OCI-LY1 (cell line): ENCODE measurements around the gene ZG16B.

Experiments used
- H2AFZ ChIP-seq: fragments of 200-600 bp; sonication (generic), shearing (Covaris generic); 2 replicates; pipeline ENCODE4 v1.6.0; 2014; ENCODE audit warnings: antibody characterized with exemption, mild to moderate bottlenecking, low read length
- H3F3A ChIP-seq: fragments of 200-600 bp; sonication (generic), shearing (Covaris generic); 2 replicates; pipeline ENCODE4 v1.6.0; 2014; ENCODE audit warnings: mild to moderate bottlenecking, antibody characterized with exemption, low read length, moderate library complexity; ENCODE audit not compliant: insufficient read depth
- H3K27ac ChIP-seq: fragments of 200-600 bp; sonication (generic); 2 replicates; pipeline ENCODE4 v1.5.1; 2014; ENCODE audit warnings: low read length, mixed run types, mild to moderate bottlenecking, low read depth; ENCODE audit not compliant: poor library complexity, severe bottlenecking
- H3K27me3 ChIP-seq: fragments of 200-600 bp; sonication (generic); 2 replicates; pipeline ENCODE4 v1.6.0; 2014; ENCODE audit warnings: antibody characterized with exemption, mild to moderate bottlenecking, low read length, moderate library complexity; ENCODE audit not compliant: insufficient read depth
- H3K36me3 ChIP-seq: fragments of 200-600 bp; sonication (generic); 2 replicates; pipeline ENCODE4 v1.6.1; 2014; ENCODE audit warnings: mild to moderate bottlenecking, antibody characterized with exemption, low read length, moderate library complexity, mixed read lengths; ENCODE audit not compliant: insufficient read depth
- H3K4me1 ChIP-seq: fragments of 200-600 bp; sonication (generic); 2 replicates; pipeline ENCODE4 v1.5.1; 2014; ENCODE audit warnings: mild to moderate bottlenecking, low read length, moderate library complexity; ENCODE audit not compliant: insufficient read depth, severe bottlenecking
- H3K4me2 ChIP-seq: fragments of 200-600 bp; sonication (generic), shearing (Covaris generic); 2 replicates; pipeline ENCODE4 v1.6.1; 2014; ENCODE audit warnings: low read length
- H3K4me3 ChIP-seq: fragments of 200-600 bp; sonication (generic); 2 replicates; pipeline ENCODE4 v1.5.1; 2014; ENCODE audit warnings: low read length, low read depth, mild to moderate bottlenecking, mixed read lengths; ENCODE audit not compliant: poor library complexity, severe bottlenecking
- H3K79me2 ChIP-seq: fragments of 200-600 bp; shearing (Covaris generic); 2 replicates; pipeline ENCODE4 v1.6.1; 2016; ENCODE audit warnings: mixed run types, low read length, mixed read lengths; ENCODE audit not compliant: insufficient read depth
- H3K9ac ChIP-seq: fragments of 200-600 bp; sonication (generic), shearing (Covaris generic); 2 replicates; pipeline ENCODE4 v1.6.1; 2014; ENCODE audit warnings: mild to moderate bottlenecking, low read length, mixed read lengths
- H3K9me2 ChIP-seq: fragments of 200-600 bp; sonication (generic), shearing (Covaris generic); 2 replicates; pipeline ENCODE4 v1.6.1; 2014; ENCODE audit warnings: low read depth, mild to moderate bottlenecking, low read length, mixed read lengths
- H3K9me3 ChIP-seq: fragments of 200-600 bp; shearing (Covaris generic); 2 replicates; pipeline ENCODE4 v1.6.1; 2014; ENCODE audit warnings: low read length, mixed read lengths
- H4K20me1 ChIP-seq: fragments of 200-600 bp; sonication (generic), shearing (Covaris generic); 2 replicates; pipeline ENCODE4 v1.6.0; 2016; ENCODE audit warnings: mild to moderate bottlenecking, low read length; ENCODE audit not compliant: insufficient read depth
- EZH2 ChIP-seq: fragments of 200-600 bp; sonication (generic), shearing (Covaris generic); IDR thresholded peaks from 2 replicates; pipeline ENCODE4 v1.8.0; 2017; ENCODE audit warnings: borderline replicate concordance, mixed run types, mild to moderate bottlenecking, antibody characterized with exemption, low read length, moderate library complexity, mixed read lengths
- TF ChIP-seq, protein P1 (sequence below): fragments of 200-600 bp; sonication (generic), shearing (Covaris generic); IDR thresholded peaks from 2 replicates; pipeline ENCODE4 v1.5.1; 2017; ENCODE audit warnings: mild to moderate bottlenecking, antibody characterized with exemption, low read length, moderate library complexity, mixed read lengths

The ZG16B gene

DNA sequence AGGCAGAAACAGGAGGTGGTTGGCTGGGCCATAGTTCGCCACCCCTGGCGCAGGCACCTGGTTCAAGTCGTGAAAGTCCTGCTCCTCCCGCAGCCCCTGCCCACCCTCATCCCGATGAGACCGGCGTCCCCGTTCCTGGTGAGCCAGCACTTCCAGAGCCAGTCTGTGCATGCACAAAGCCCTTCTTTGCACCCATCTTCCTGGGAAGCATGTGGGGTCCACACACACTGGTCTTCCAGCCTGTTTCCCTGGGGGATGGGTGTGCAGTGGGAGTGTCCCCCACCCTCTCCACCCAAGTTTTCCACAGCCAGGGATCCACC, 1.6 kb upstream of the ZG16B start:
- no peaks in the 10 kb centered on the region for H3K9me3 ChIP-seq
- H3K36me3 ChIP-seq, result no peaks in the 10 kb centered on the region
- no peaks in the 10 kb centered on the region for H3K4me1 ChIP-seq
- no peak overlapping the region for H2AFZ ChIP-seq
- no peaks in the 10 kb centered on the region for H3K9me2 ChIP-seq
- H3K79me2 ChIP-seq, result no peaks in the 10 kb centered on the region
- TF ChIP-seq EZH2, result no peak
- TF ChIP-seq, protein P1, sequence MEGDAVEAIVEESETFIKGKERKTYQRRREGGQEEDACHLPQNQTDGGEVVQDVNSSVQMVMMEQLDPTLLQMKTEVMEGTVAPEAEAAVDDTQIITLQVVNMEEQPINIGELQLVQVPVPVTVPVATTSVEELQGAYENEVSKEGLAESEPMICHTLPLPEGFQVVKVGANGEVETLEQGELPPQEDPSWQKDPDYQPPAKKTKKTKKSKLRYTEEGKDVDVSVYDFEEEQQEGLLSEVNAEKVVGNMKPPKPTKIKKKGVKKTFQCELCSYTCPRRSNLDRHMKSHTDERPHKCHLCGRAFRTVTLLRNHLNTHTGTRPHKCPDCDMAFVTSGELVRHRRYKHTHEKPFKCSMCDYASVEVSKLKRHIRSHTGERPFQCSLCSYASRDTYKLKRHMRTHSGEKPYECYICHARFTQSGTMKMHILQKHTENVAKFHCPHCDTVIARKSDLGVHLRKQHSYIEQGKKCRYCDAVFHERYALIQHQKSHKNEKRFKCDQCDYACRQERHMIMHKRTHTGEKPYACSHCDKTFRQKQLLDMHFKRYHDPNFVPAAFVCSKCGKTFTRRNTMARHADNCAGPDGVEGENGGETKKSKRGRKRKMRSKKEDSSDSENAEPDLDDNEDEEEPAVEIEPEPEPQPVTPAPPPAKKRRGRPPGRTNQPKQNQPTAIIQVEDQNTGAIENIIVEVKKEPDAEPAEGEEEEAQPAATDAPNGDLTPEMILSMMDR, result no peak
- H3K27me3 ChIP-seq, result peaks cover 16% of the 10 kb centered on the region; the same call in 1 of the 2 replicates
- H3K9ac ChIP-seq, result no peak overlapping the region
- no peak overlapping the region for H3K27ac ChIP-seq
- no peak overlapping the region for H3K4me3 ChIP-seq
- no peak overlapping the region for H3K4me2 ChIP-seq
- no peaks in the 10 kb centered on the region for H3F3A ChIP-seq
- no peaks in the 10 kb centered on the region for H4K20me1 ChIP-seq

DNA sequence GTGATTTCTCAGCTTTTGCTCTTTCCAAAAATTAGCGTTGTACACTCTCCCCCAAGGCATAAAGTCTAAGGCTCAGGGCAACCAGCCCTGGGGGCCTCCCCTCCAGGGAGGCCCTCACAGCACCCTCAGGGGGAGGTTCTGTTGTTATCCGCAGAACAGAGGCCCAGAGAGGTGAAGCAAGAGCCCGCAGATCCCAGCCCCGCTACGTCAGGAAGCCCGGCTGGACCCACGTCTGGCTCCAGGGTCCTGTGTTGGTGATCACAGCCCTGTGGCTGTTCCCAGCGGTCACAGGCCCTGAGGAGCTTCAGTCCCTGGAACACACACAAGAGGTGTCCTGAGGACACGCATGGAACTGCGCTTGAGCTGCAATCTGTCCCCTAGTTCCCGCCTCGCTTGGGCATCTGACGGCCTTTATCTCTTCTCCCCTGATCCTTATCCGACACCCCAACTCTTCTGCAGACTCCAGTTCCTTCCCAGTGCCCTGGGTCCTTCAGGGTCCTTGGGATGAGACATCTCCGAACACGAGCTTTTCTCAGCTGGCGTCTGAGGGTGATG, 1.1 kb upstream of the ZG16B start:
- Histone ChIP-seq H3K27me3 (peaks cover 16% of the 10 kb centered on the region; the same call in 1 of the 2 replicates), H3K4me3 (no peak overlapping the region)
- TF ChIP-seq, protein P1, result no peak
- no peak for TF ChIP-seq EZH2

DNA sequence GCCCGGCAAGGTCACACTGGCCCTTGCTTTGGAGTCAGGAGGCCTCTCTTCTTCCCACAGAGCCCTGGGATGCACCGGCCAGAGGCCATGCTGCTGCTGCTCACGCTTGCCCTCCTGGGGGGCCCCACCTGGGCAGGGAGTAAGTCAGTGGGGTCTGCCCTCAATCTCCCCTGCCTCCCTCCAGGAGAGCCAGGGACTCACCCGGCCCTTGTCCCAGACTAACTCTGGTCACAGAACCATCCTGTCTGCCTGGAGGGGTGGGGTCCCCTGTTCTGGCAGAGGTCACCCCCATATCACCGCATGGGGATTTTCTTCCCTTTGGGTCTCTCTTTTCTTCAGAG, 222 bp downstream of the ZG16B start:
- H2AFZ ChIP-seq, result no peak overlapping the region
- no peak overlapping the region for H3K4me3 ChIP-seq

More for the DNA sequence above, 1.1 kb upstream of the ZG16B start:
- H3K79me2 ChIP-seq, result no peaks in the 10 kb centered on the region
- H3K4me2 ChIP-seq, result no peak overlapping the region
- no peaks in the 10 kb centered on the region for H3K4me1 ChIP-seq
- no peak overlapping the region for H3K9ac ChIP-seq
- H3K36me3 ChIP-seq, result no peaks in the 10 kb centered on the region
- H3K9me2 ChIP-seq, result no peaks in the 10 kb centered on the region
- H3K27ac ChIP-seq, result no peak overlapping the region
- H3F3A ChIP-seq, result no peaks in the 10 kb centered on the region
- H4K20me1 ChIP-seq, result no peaks in the 10 kb centered on the region
- no peak overlapping the region for H2AFZ ChIP-seq
- no peaks in the 10 kb centered on the region for H3K9me3 ChIP-seq

More for the DNA sequence above, 222 bp downstream of the ZG16B start:
- Histone ChIP-seq H3F3A (no peaks in the 10 kb centered on the region), H3K4me1 (no peaks in the 10 kb centered on the region), H3K36me3 (no peaks in the 10 kb centered on the region), H3K79me2 (no peaks in the 10 kb centered on the region), H3K9me2 (no peaks in the 10 kb centered on the region), H4K20me1 (no peaks in the 10 kb centered on the region), H3K9ac (no peak overlapping the region), H3K27ac (no peak overlapping the region), H3K9me3 (no peaks in the 10 kb centered on the region), H3K27me3 (peaks cover 15% of the 10 kb centered on the region; the same call in 1 of the 2 replicates), H3K4me2 (no peak overlapping the region)
- TF ChIP-seq, protein P1, result no peak
- no peak for TF ChIP-seq EZH2
